Liver (tissue), 3 donors: ENCODE data around the gene NEUROD1.

Source experiments
- ATF3 ChIP-seq: IDR thresholded peaks from 2 replicates; pipeline ENCODE4 v1.6.1; 2016; ENCODE audit warnings: antibody characterized with exemption
- CTCF ChIP-seq: fragments of 150-350 bp; IDR thresholded peaks from 2 replicates; pipeline ENCODE4 v1.5.1; 2017; ENCODE audit warnings: improper control_type of control experiment, low read depth, low read length; ENCODE audit not compliant: missing input control
- EGR1 ChIP-seq, 2 donors: IDR thresholded peaks; 2 replicates each; pipeline ENCODE4 v1.6.1; 2016 to 2018; ENCODE audit warnings: antibody characterized with exemption in 2 of 2, low read depth in 2 of 2
- HNF4A ChIP-seq, 2 donors: conservative IDR thresholded peaks; 2 replicates each; pipeline ENCODE4 v1.6.1; 2016; ENCODE audit warnings: antibody characterized with exemption in 2 of 2, mild to moderate bottlenecking in 2 of 2
- HNF4G ChIP-seq: IDR thresholded peaks from 2 replicates; pipeline ENCODE4 v1.6.1; 2016; ENCODE audit warnings: antibody characterized with exemption
- JUND ChIP-seq, 2 donors: IDR thresholded peaks; 2 replicates each; pipeline ENCODE4 v1.6.1; 2016; ENCODE audit warnings: antibody characterized with exemption in 2 of 2
- MAX ChIP-seq: IDR thresholded peaks from 2 replicates; pipeline ENCODE4 v1.6.1; 2016; ENCODE audit warnings: antibody characterized with exemption
- NR2F2 ChIP-seq: IDR thresholded peaks from 2 replicates; pipeline ENCODE4 v1.6.1; 2016; ENCODE audit warnings: antibody characterized with exemption
- RAD21 ChIP-seq, 2 donors: IDR thresholded peaks; 2 replicates each; pipeline ENCODE4 v1.6.1; 2016; ENCODE audit warnings: antibody characterized with exemption in 2 of 2, mild to moderate bottlenecking in 2 of 2
- REST ChIP-seq: IDR thresholded peaks from 2 replicates; pipeline ENCODE4 v1.6.1; 2016; ENCODE audit warnings: antibody characterized with exemption, mild to moderate bottlenecking
- SP1 ChIP-seq: IDR thresholded peaks from 2 replicates; pipeline ENCODE4 v1.6.1; 2018; ENCODE audit warnings: antibody characterized with exemption, mild to moderate bottlenecking
- TAF1 ChIP-seq: conservative IDR thresholded peaks from 2 replicates; pipeline ENCODE4 v1.6.1; 2016; ENCODE audit warnings: antibody characterized with exemption, mild to moderate bottlenecking
- donor health status: healthy.
- donor health status: healthy.

- no peak for TF ChIP-seq CTCF
- no peak for TF ChIP-seq RAD21 (IDR thresholded peaks at IDR 0.05)
- no peak for TF ChIP-seq REST
- no peak for TF ChIP-seq TAF1
- no peak for TF ChIP-seq MAX
- no peak for TF ChIP-seq NR2F2
- no peak for TF ChIP-seq JUND (IDR thresholded peaks at IDR 0.05)
- TF ChIP-seq ATF3: no peak
- no peak for TF ChIP-seq SP1
- TF ChIP-seq HNF4G: no peak
- no peak for TF ChIP-seq EGR1 (IDR thresholded peaks at IDR 0.05; ENCODE audit: low read depth in 2 of 2)
- no peak for TF ChIP-seq HNF4A (conservative IDR thresholded peaks at IDR 0.05)
Observed at GRCh38 chr2:181686576-181687185, 6.4 kb upstream of the NEUROD1 start.
